ENCODE measurements around the gene GALNT1.

- TF ChIP-seq ZNF232 (CRISPR knock-in tag; IDR thresholded peaks at IDR 0.05) (no peak), HDAC1 (IDR thresholded peaks at IDR 0.05) (no peak), ZNF133 (CRISPR knock-in tag; IDR thresholded peaks at IDR 0.05) (no peak), FOXP1 (CRISPR knock-in tag; IDR thresholded peaks at IDR 0.05) (no peak), FOXA1 (IDR thresholded peaks at IDR 0.05; ENCODE audit: borderline replicate concordance) (no peak), REST (IDR thresholded peaks at IDR 0.05; ENCODE audit: borderline replicate concordance) (no peak), REST (CRISPR knock-in tag; IDR thresholded peaks at IDR 0.05; ENCODE audit: low read depth) (no peak), EGR1 (conservative IDR thresholded peaks at IDR 0.05) (no peak), POLR2A (conservative IDR thresholded peaks at IDR 0.05) (no peak), RB1 (IDR thresholded peaks at IDR 0.05; ENCODE audit: low read depth) (no peak), ZNF551 (CRISPR knock-in tag; IDR thresholded peaks at IDR 0.05) (no peak), TAF15 (IDR thresholded peaks at IDR 0.05; ENCODE audit: low read depth, low read length) (no peak), CEBPB (tag; IDR thresholded peaks at IDR 0.05) (no peak)
- TF ChIP-seq, protein P1, sequence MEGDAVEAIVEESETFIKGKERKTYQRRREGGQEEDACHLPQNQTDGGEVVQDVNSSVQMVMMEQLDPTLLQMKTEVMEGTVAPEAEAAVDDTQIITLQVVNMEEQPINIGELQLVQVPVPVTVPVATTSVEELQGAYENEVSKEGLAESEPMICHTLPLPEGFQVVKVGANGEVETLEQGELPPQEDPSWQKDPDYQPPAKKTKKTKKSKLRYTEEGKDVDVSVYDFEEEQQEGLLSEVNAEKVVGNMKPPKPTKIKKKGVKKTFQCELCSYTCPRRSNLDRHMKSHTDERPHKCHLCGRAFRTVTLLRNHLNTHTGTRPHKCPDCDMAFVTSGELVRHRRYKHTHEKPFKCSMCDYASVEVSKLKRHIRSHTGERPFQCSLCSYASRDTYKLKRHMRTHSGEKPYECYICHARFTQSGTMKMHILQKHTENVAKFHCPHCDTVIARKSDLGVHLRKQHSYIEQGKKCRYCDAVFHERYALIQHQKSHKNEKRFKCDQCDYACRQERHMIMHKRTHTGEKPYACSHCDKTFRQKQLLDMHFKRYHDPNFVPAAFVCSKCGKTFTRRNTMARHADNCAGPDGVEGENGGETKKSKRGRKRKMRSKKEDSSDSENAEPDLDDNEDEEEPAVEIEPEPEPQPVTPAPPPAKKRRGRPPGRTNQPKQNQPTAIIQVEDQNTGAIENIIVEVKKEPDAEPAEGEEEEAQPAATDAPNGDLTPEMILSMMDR (IDR thresholded peaks at IDR 0.05 in 2 of 3, conservative IDR thresholded peaks at IDR 0.05 in 1 of 3; ENCODE audit: insufficient read depth in 2 of 3, low read depth in 1 of 3, low read length in 3 of 3) = no peak
- TF ChIP-seq, protein P2, sequence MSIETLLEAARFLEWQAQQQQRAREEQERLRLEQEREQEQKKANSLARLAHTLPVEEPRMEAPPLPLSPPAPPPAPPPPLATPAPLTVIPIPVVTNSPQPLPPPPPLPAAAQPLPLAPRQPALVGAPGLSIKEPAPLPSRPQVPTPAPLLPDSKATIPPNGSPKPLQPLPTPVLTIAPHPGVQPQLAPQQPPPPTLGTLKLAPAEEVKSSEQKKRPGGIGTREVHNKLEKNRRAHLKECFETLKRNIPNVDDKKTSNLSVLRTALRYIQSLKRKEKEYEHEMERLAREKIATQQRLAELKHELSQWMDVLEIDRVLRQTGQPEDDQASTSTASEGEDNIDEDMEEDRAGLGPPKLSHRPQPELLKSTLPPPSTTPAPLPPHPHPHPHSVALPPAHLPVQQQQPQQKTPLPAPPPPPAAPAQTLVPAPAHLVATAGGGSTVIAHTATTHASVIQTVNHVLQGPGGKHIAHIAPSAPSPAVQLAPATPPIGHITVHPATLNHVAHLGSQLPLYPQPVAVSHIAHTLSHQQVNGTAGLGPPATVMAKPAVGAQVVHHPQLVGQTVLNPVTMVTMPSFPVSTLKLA (conservative IDR thresholded peaks at IDR 0.05) = no peak
Measured at GRCh38 chr18:35542356-35542755, 39.2 kb upstream of the GALNT1 start.

Measured in K562 (cell line).